Transverse colon (tissue), 4 donors: ENCODE data around the gene KRTAP5-5. TPM values are rescaled to one million over a fixed set of nuclear protein-coding genes. Genes with fewer than 3 reads are reported as not detected.
"Not testable (repeated sequence)": the region's sequence is repeated elsewhere in the genome, so short reads cannot be mapped to it uniquely, and the experiment has no call there.

Experiments used
- DNase-seq: peaks from one replicate; pipeline ENCODE4 v3.0.0-alpha.2; 2019
- H3K27ac ChIP-seq, 4 donors: fragments of 200-600 bp; sonication (generic); 2 replicates each; pipeline ENCODE4 v1.5.1; 2016 to 2018; ENCODE audit warnings: inconsistent platforms in 4 of 4
- H3K27me3 ChIP-seq: fragments of 200-600 bp; sonication (generic); 2 replicates; pipeline ENCODE4 v1.5.1; 2017; ENCODE audit warnings: inconsistent platforms
- H3K36me3 ChIP-seq, 4 donors: fragments of 200-600 bp; sonication (generic); 2 replicates each; pipeline ENCODE4 v1.5.1; 2017 to 2019; ENCODE audit warnings: inconsistent platforms in 4 of 4
- H3K4me1 ChIP-seq, 4 donors: fragments of 200-600 bp; sonication (generic); 2 replicates each; pipeline ENCODE4 v1.5.1; 2017 to 2020; ENCODE audit warnings: inconsistent platforms in 4 of 4
- H3K4me3 ChIP-seq, 4 donors: fragments of 200-600 bp; sonication (generic); 1 replicate in 1 of 4; 2 replicates in 3 of 4; pipeline versions ENCODE4 v1.5.1 to v1.6.1; 2017 to 2019; ENCODE audit warnings: inconsistent platforms in 4 of 4
- H3K9me3 ChIP-seq, 2 donors: fragments of 200-600 bp; sonication (generic); 2 replicates each; pipeline ENCODE4 v1.5.1; 2017 to 2019; ENCODE audit warnings: inconsistent platforms in 2 of 2
- EP300 ChIP-seq: sonication (generic); formaldehyde crosslinking; IDR thresholded peaks from one replicate; pipeline ENCODE4 v1.6.1; 2017; ENCODE audit warnings: antibody characterized with exemption, low read depth
- POLR2A ChIP-seq: fragments of 450-650 bp; IDR thresholded peaks from one replicate; pipeline ENCODE4 v1.6.1; 2016; ENCODE audit warnings: antibody characterized with exemption, mild to moderate bottlenecking, moderate library complexity
- POLR2AphosphoS5 ChIP-seq, 3 donors: sonication (generic); formaldehyde crosslinking; IDR thresholded peaks; one replicate each; pipeline ENCODE4 v1.6.1; 2016; ENCODE audit warnings: antibody characterized with exemption in 3 of 3
- WGBS, 2 donors: methylation state at CpG; one replicate each; pipeline ENCODE4 v1.1.5; 2018; ENCODE audit warnings: low coverage in 1 of 2; 5-methylcytosine and 5-hydroxymethylcytosine counted together
- in situ Hi-C, 4 donors: fragments of 200-750 bp; cut with MboI; loops; one replicate each; pipeline versions ENCODE4 v1.15.0 to v1.15.1; 2017; ENCODE audit warnings: low sequenced_read_pairs in 3 of 4, low pct_ligation_motif_present in 1 of 4, low pct_unique_long_range_greater_than_20kb in 1 of 4
- intact Hi-C: fragments of 100-400 bp; cut with DNase I; formaldehyde crosslinking; loops from one replicate; pipeline ENCODE4 v1.15.1; 2023; ENCODE audit warnings: low total_unique reads
- total RNA-seq, 4 donors: library from RNA; depleted of rRNA; stranded (reverse); fragments of >200 nt; gene quantifications; one replicate each; pipeline ENCODE4 v1.1.0, GENCODE V29; 2016
- TF ChIP-seq, protein P1 (sequence below), 5 experiments: fragments of 200-600 bp in 3 of 5; fragments of 450-650 bp in 2 of 5; sonication (generic) in 3 of 5; IDR thresholded peaks; 1 replicate in 2 of 5; 2 replicates in 3 of 5; pipeline ENCODE4 v1.5.1; 2016 to 2017; ENCODE audit warnings: antibody characterized with exemption in 5 of 5, inconsistent platforms in 3 of 5, mild to moderate bottlenecking in 2 of 5, moderate library complexity in 1 of 5

KRTAP5-5 gene
- total RNA-seq, 4 donors from 2014 or later, result not detected

DNA sequence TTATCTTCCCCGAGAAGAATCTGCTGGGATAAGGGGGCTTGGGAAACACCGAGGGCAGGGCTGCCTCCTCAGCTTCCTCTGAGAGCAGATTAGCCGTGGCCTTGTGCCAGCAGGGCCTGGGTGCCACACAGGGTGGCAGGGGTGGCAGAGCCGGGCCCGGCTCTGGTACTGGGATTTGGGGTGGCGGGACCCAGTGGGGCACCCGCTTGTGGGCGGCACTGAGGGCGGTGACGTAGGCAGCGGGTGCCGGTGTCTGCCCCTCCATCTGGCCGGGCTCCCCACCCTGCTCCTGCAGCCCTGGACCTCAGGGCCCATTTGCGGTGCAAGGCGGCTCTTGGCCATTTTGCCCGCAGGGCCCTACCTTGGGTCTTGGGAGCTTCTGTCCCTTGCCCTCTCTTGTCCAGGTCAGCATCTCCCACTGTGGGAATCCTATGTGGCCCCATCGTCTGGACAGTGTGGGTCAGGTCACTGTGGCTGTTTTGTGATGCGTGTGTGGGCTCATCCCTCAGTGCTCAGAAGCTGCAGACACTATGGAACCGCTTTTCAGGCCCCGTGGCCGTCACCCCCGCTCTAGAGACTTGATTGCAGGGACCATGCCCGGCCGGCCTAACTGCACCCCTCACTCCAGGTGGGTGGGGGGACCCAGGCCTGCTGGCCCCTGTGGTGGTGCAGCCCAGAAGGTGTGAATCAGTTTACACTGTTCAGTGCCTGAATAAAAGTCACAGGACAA is 37.7 kb downstream of the KRTAP5-5 start:
- TF ChIP-seq, protein P1, sequence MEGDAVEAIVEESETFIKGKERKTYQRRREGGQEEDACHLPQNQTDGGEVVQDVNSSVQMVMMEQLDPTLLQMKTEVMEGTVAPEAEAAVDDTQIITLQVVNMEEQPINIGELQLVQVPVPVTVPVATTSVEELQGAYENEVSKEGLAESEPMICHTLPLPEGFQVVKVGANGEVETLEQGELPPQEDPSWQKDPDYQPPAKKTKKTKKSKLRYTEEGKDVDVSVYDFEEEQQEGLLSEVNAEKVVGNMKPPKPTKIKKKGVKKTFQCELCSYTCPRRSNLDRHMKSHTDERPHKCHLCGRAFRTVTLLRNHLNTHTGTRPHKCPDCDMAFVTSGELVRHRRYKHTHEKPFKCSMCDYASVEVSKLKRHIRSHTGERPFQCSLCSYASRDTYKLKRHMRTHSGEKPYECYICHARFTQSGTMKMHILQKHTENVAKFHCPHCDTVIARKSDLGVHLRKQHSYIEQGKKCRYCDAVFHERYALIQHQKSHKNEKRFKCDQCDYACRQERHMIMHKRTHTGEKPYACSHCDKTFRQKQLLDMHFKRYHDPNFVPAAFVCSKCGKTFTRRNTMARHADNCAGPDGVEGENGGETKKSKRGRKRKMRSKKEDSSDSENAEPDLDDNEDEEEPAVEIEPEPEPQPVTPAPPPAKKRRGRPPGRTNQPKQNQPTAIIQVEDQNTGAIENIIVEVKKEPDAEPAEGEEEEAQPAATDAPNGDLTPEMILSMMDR (IDR thresholded peaks at IDR 0.05), result no peak
- TF ChIP-seq POLR2A (no peak), EP300 (no peak), POLR2AphosphoS5 (IDR thresholded peaks at IDR 0.05) (no peak)
- H3K9me3 ChIP-seq, result no peaks in the 10 kb centered on the region
- no peak overlapping the region for H3K27ac ChIP-seq
- intact Hi-C loops, result no loop called here
- no peaks in the 10 kb centered on the region for H3K36me3 ChIP-seq
- WGBS, 2 donors, result 82% methylated on average over 23 of the region's 24 CpGs; no CpG with 5 or more reads in 1 of the 2 donors
- no peaks in the 10 kb centered on the region for H3K4me1 ChIP-seq
- H3K4me3 ChIP-seq, result no peak overlapping the region
- no peak for DNase-seq
- in situ Hi-C loops, result no loop called here
- H3K27me3 ChIP-seq, result peaks cover 32% of the 10 kb centered on the region

GRCh38 chr11:1667906-1668305 is 38.3 kb downstream of the KRTAP5-5 start:
- intact Hi-C loops (no loop called here), in situ Hi-C loops (no loop called here)
- 56 to 57% methylated on average over 4 to 16 of the region's 16 CpGs for WGBS, 2 donors
- no peak for DNase-seq
- Histone ChIP-seq H3K4me1 (no peaks in the 10 kb centered on the region), H3K27me3 (peaks cover 38% of the 10 kb centered on the region), H3K9me3 (no peaks in the 10 kb centered on the region), H3K36me3 (no peaks in the 10 kb centered on the region), H3K27ac (no peak overlapping the region), H3K4me3 (no peak overlapping the region)
- TF ChIP-seq POLR2A, result no peak
- no peak for TF ChIP-seq EP300
- TF ChIP-seq POLR2AphosphoS5 (IDR thresholded peaks at IDR 0.05), result no peak
- TF ChIP-seq, protein P1 (IDR thresholded peaks at IDR 0.05), result no peak

GRCh38 chr11:1668911-1669473 is 39.4 kb downstream of the KRTAP5-5 start:
- no peak for DNase-seq
- intact Hi-C loops, result no loop called here
- TF ChIP-seq, protein P1 (IDR thresholded peaks at IDR 0.05), result no peak
- TF ChIP-seq POLR2A (no peak), EP300 (no peak), POLR2AphosphoS5 (IDR thresholded peaks at IDR 0.05) (no peak)
- Histone ChIP-seq H3K4me3 (no peak overlapping the region), H3K27ac (no peak overlapping the region), H3K27me3 (peaks cover 49% of the 10 kb centered on the region), H3K9me3 (no peaks in the 10 kb centered on the region), H3K4me1 (no peaks in the 10 kb centered on the region), H3K36me3 (no peaks in the 10 kb centered on the region)
- in situ Hi-C loops, result no loop called here
- 23 to 25% methylated on average over 8 to 13 of the region's 13 CpGs for WGBS, 2 donors

GRCh38 chr11:1669546-1670218 is 40.1 kb downstream of the KRTAP5-5 start:
- no peaks in the 10 kb centered on the region for H3K9me3 ChIP-seq
- TF ChIP-seq EP300 (no peak), POLR2A (no peak), POLR2AphosphoS5 (IDR thresholded peaks at IDR 0.05) (no peak)
- TF ChIP-seq, protein P1 (IDR thresholded peaks at IDR 0.05), result no peak
- WGBS, 2 donors, result 71 to 85% methylated on average over 5 to 17 of the region's 21 CpGs
- DNase-seq, result no peak
- H3K27ac ChIP-seq, result no peak overlapping the region
- peaks cover 56% of the 10 kb centered on the region for H3K27me3 ChIP-seq
- intact Hi-C loops, result no loop called here
- no peaks in the 10 kb centered on the region for H3K4me1 ChIP-seq
- H3K36me3 ChIP-seq, result no peaks in the 10 kb centered on the region
- H3K4me3 ChIP-seq, result no peak overlapping the region
- in situ Hi-C loops, result no loop called here

DNA sequence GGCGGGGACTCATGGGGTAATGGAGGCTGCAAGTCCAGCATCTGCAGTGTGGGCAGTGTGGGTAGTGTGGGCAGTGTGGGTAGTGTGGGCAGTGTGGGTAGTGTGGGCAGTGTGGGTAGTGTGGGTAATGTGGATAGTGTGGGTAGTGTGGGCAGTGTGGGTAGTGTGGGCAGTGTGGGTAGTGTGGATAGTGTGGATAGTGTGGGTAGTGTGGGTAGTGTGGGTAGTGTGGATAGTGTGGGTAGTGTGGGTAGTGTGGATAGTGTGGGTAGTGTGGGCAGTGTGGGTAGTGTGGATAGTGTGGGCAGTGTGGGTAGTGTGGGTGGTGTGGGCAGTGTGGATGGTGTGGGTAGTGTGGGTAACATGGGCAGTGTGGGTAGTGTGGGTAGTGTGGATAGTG is 40.9 kb downstream of the KRTAP5-5 start:
- in situ Hi-C loops, DNase-seq, H3K9me3 ChIP-seq, H3K4me1 ChIP-seq, intact Hi-C loops, H3K36me3 ChIP-seq, H3K4me3 ChIP-seq, H3K27ac ChIP-seq: not testable (repeated sequence)
- H3K27me3 ChIP-seq, result peaks cover 64% of the 10 kb centered on the region
- WGBS, 2 donors, result 87% methylated on average over 1 of the region's 1 CpG; no CpG with 5 or more reads in 1 of the 2 donors
